ENCODE data around the gene DUSP5. TPM values are rescaled to one million over a fixed set of nuclear protein-coding genes. Genes with fewer than 3 reads are reported as not detected.

DUSP5 gene
- total RNA-seq, 5 donors from 2014 or later (not counting 1 experiment from before 2014, with no cell fraction given) = 6.6 to 69.5 (median 9.6) TPM

DNA sequence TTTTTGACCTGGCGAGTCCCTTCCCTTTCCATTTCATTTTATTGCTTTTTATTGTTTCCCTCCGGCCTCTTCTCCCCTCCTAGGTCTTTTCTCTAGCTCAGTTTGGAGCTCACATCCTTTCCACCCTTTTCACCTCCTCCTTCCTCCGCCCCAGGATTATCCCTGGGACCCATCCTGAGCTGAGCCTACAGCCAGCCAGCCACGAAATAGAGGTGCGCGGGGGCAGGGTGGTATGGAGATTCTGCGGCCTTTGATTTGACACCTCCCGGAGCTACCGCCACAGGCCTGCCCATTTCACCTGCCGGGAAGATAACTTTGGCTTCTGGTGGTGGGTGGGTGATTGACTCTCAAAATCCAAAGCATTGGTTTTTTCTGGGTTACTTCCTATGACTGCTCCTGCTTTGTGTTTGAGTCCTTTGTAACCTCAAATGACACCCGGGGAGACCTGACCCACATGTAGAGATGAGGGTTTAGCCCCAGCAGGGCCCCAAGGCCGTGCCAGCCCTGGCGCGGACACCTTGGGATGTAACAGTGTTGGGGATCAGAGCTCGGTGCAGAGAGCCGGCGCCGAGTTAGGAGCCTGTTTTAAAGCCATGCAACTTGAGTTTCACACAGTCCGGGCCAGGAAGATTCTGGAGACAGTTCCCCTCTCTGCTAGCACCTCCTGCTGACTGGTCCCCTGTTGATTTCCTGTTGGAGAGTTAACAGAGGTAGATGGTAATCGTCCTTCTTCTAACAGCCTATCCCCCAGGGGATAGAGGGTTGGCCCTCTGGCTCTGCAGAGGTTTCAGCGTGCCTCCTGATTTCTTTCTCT is 1.5 kb downstream of the DUSP5 start:
- no peaks in the 10 kb centered on the region for H3K36me3 ChIP-seq (ENCODE audit: control insufficient read depth in 2 of 2, extremely low read depth in 1 of 2, insufficient read depth in 1 of 2, low read length in 1 of 2)
- WGBS (ENCODE audit: insufficient coverage) = 28% methylated on average over 14 of the region's 21 CpGs
- H3K4me1 Mint-ChIP-seq = peaks cover 72 to 74% (median 73%) of the 10 kb centered on the region in 3 donors
- H3K27me3 ChIP-seq (replicated peaks in 1 of 2; ENCODE audit: control insufficient read depth in 2 of 2, extremely low read depth in 1 of 2, insufficient read depth in 2 of 2, low read length in 1 of 2) = peaks cover 0 to 4% of the 10 kb centered on the region in 2 experiments
- CTCF ChIA-PET = interaction anchor here (0.6 to 2.7 kb wide), 9 partner anchors 48 to 194 kb away, joined by 3 to 8 read pairs (median 4); partner anchors contain the start of gene SMNDC1 (in 1 of the 2)
- H3K4me3 ChIP-seq (ENCODE audit: control insufficient read depth in 1 of 2, extremely low read depth in 1 of 2, low read length in 1 of 2) = peak overlapping the region; percentile 71 to 83
- no peaks in the 10 kb centered on the region for H3K36me3 Mint-ChIP-seq
- no peaks in the 10 kb centered on the region for H3K9me3 ChIP-seq
- peak overlapping the region; percentile 96 for H3K27ac ChIP-seq (ENCODE audit: low read length)
- peak in 16 of 35 experiments; percentile 15 to 65 (median 28) for DNase-seq
- peaks cover 24 to 77% of the 10 kb centered on the region in 2 experiments for H3K4me1 ChIP-seq (ENCODE audit: control insufficient read depth in 1 of 2, extremely low read depth in 1 of 2, insufficient read depth in 2 of 2, low read length in 2 of 2)
- peak in 1 of 4 experiments; percentile 6 for ATAC-seq (replicated peaks in 1 of 4)
- POLR2A ChIA-PET = interaction anchor here (0.6 to 1.3 kb wide), 5 partner anchors 65 to 496 kb away, joined by 3 to 7 read pairs (median 4); partner anchors contain the start of gene SMNDC1 (in 1 of the 2)
- H3K27ac Mint-ChIP-seq = peak overlapping the region; percentile 86 to 97
- peak overlapping the region; percentile 86 to 92 (median 88) for H3K4me3 Mint-ChIP-seq
- H3K27me3 Mint-ChIP-seq = no peaks in the 10 kb centered on the region
- no peaks in the 10 kb centered on the region for H3K9me3 Mint-ChIP-seq

DNA sequence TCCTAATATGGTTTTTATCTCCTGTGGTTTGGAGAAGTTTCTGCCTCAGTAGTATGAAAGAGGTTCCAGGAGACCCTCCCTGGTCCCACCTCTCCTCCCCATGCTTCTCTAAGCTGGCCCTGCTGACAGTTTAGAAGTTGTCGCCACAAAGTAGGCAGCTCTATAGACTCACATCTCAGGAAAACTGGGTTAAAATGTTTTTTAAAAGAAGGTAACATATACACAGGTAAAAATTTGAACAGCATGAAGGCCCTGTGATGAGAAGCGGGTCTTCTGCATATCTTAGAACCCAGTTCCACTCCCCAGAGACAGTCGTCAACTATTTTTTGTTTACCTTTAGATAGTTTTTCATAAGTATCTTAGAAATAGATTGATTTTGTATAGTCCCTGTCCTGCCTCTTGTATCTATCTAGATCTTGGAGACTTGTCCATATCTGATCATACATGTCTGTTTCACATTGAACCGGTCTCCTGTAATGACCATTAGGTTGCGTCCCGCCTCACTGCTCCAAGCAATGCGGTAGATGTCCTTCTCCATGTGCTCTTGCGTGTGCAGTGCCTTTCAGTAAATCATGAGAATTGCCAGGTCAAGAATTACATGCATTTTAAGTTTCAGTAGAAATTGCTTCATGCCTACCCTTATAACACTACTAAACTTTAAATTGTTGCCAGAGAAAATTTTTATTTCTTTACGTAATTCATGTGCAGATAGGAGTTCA is 2.2 kb downstream of the DUSP5 start:
- 77% methylated on average over 5 of the region's 9 CpGs for WGBS (ENCODE audit: insufficient coverage)
- Mint-ChIP-seq H3K27ac (peak overlapping the region; percentile 86 to 97), H3K27me3 (no peaks in the 10 kb centered on the region), H3K36me3 (peaks cover 4% of the 10 kb centered on the region), H3K4me1 (peaks cover 79 to 82% (median 81%) of the 10 kb centered on the region in 3 donors), H3K9me3 (no peaks in the 10 kb centered on the region), H3K4me3 (peak overlapping the region; percentile 86 to 92 (median 88))
- Histone ChIP-seq H3K4me1 (ENCODE audit: control insufficient read depth in 1 of 2, extremely low read depth in 1 of 2, insufficient read depth in 2 of 2, low read length in 2 of 2) (peaks cover 26 to 85% of the 10 kb centered on the region in 2 experiments), H3K4me3 (ENCODE audit: control insufficient read depth in 1 of 2, extremely low read depth in 1 of 2, low read length in 1 of 2) (peak overlapping the region in 1 of 2 donors; percentile 71), H3K27me3 (replicated peaks in 1 of 2; ENCODE audit: control insufficient read depth in 2 of 2, extremely low read depth in 1 of 2, insufficient read depth in 2 of 2, low read length in 1 of 2) (peaks cover 0 to 4% of the 10 kb centered on the region in 2 experiments), H3K27ac (ENCODE audit: low read length) (peak overlapping the region; percentile 96), H3K9me3 (no peaks in the 10 kb centered on the region), H3K36me3 (ENCODE audit: control insufficient read depth in 2 of 2, extremely low read depth in 1 of 2, insufficient read depth in 1 of 2, low read length in 1 of 2) (peaks cover 0 to 2% of the 10 kb centered on the region in 2 donors)
- ATAC-seq (replicated peaks in 1 of 4) = no peak
- POLR2A ChIA-PET = interaction anchor here (0.6 to 0.9 kb wide), 2 partner anchors 145 to 195 kb away, joined by 4 read pairs; partner anchors contain the start of gene SMNDC1 (in 1 of the 2)
- CTCF ChIA-PET = interaction anchor here (1.0 to 2.7 kb wide), 3 partner anchors 145 to 195 kb away, joined by 4 to 8 read pairs (median 6); partner anchors contain the start of gene SMNDC1 (in 1 of the 2)
- DNase-seq = no peak

DNA sequence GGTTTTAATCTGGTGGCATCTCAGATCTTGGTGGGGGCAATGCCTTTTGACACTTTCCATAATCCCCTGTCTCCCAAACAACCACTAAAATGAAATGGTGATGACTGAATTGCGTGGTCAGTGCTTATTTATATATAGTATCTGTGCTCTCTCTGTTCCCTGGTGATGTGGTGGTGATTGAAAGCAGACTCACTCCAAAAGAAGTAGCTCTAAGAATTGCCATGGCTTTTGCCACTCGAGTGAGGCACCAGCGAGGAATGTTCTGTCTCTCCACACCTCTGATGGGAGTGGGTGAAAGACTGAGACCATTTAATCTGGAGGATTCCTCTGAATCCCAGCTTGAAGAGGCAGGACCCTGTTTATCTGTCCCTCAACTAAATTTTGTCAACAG is 2.8 kb downstream of the DUSP5 start:
- H3K9me3 Mint-ChIP-seq = no peaks in the 10 kb centered on the region
- peak overlapping the region in 1 of 2 donors; percentile 71 for H3K4me3 ChIP-seq (ENCODE audit: control insufficient read depth in 1 of 2, extremely low read depth in 1 of 2, low read length in 1 of 2)
- peaks cover 26 to 90% of the 10 kb centered on the region in 2 experiments for H3K4me1 ChIP-seq (ENCODE audit: control insufficient read depth in 1 of 2, extremely low read depth in 1 of 2, insufficient read depth in 2 of 2, low read length in 2 of 2)
- CTCF ChIA-PET = interaction anchor here in 1 of 2 donors (2.7 kb wide), 1 partner anchor 145 kb away, joined by 8 read pairs; no protein-coding TSS in a partner anchor
- H3K4me1 Mint-ChIP-seq = peaks cover 84 to 86% (median 86%) of the 10 kb centered on the region in 3 donors
- DNase-seq = no peak
- peaks cover 8% of the 10 kb centered on the region for H3K36me3 Mint-ChIP-seq
- peak overlapping the region; percentile 86 to 97 for H3K27ac Mint-ChIP-seq
- WGBS (ENCODE audit: insufficient coverage) = no CpG with 5 or more reads among the region's 3 CpGs
- no peak for ATAC-seq (replicated peaks in 1 of 4)
- H3K36me3 ChIP-seq (ENCODE audit: control insufficient read depth in 2 of 2, extremely low read depth in 1 of 2, insufficient read depth in 1 of 2, low read length in 1 of 2) = peaks cover 0 to 2% of the 10 kb centered on the region in 2 donors
- H3K27me3 ChIP-seq (replicated peaks in 1 of 2; ENCODE audit: control insufficient read depth in 2 of 2, extremely low read depth in 1 of 2, insufficient read depth in 2 of 2, low read length in 1 of 2) = peaks cover 0 to 4% of the 10 kb centered on the region in 2 experiments
- H3K4me3 Mint-ChIP-seq = peak overlapping the region; percentile 86 to 92 (median 88)
- no peaks in the 10 kb centered on the region for H3K9me3 ChIP-seq
- peak overlapping the region; percentile 96 for H3K27ac ChIP-seq (ENCODE audit: low read length)
- no peaks in the 10 kb centered on the region for H3K27me3 Mint-ChIP-seq
- POLR2A ChIA-PET = no interaction called here

DNA sequence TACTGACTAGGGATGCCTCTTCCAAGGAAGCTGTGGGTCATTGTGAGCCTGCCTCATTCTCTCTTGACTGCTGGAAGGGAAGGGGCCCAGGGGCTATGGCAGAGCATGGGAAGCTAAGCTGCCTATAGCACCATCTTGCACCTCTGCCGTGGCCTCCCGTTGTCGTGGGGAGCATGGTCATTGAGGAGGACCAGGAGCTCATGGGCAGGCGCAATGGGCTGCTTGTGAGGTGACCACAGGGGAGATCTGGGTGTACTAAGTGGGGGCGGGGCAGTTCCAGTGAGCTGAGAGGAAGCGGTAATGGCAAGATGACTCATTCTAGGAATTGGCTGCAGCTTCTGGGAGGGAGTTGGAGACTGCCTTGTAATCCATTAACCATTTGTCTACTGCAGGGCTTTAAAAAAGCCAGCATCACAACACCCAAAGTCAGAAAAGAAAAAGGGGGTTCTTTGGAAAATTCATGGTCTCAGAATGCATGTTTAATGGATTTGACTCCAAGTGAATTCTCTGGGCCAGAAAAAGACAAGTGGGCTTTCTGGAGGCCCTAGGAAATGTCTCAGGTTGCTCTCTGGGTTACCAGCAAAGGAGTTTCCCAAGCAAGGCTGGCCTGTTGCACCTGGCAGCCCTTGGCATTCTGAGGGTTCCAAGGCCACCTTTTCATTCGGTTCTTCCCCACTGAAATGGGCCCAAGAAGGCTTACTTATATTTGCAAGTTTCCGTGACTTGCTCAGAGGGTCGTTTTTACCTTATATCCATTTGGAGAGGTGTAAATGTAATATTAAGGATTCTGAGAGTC is 3.6 kb downstream of the DUSP5 start:
- ChIA-PET CTCF (interaction anchor here in 1 of 2 donors (0.5 kb wide), 1 partner anchor 146 kb away, joined by 4 read pairs; no protein-coding TSS in a partner anchor), POLR2A (no interaction called here)
- H3K27ac Mint-ChIP-seq = peak overlapping the region; percentile 86 to 97
- Histone ChIP-seq H3K27me3 (replicated peaks in 1 of 2; ENCODE audit: control insufficient read depth in 2 of 2, extremely low read depth in 1 of 2, insufficient read depth in 2 of 2, low read length in 1 of 2) (peaks cover 0 to 4% of the 10 kb centered on the region in 2 experiments), H3K4me3 (ENCODE audit: control insufficient read depth in 1 of 2, extremely low read depth in 1 of 2, low read length in 1 of 2) (peak overlapping the region in 1 of 2 donors; percentile 11), H3K27ac (ENCODE audit: low read length) (peak overlapping the region; percentile 96), H3K4me1 (ENCODE audit: control insufficient read depth in 1 of 2, extremely low read depth in 1 of 2, insufficient read depth in 2 of 2, low read length in 2 of 2) (peaks cover 24 to 88% of the 10 kb centered on the region in 2 experiments), H3K9me3 (no peaks in the 10 kb centered on the region), H3K36me3 (ENCODE audit: control insufficient read depth in 2 of 2, extremely low read depth in 1 of 2, insufficient read depth in 1 of 2, low read length in 1 of 2) (peaks cover 0 to 2% of the 10 kb centered on the region in 2 donors)
- no peaks in the 10 kb centered on the region for H3K9me3 Mint-ChIP-seq
- peak in 9 of 35 experiments; percentile 13 to 51 (median 24) for DNase-seq
- no peaks in the 10 kb centered on the region for H3K27me3 Mint-ChIP-seq
- peak overlapping the region; percentile 86 to 92 (median 88) for H3K4me3 Mint-ChIP-seq
- peaks cover 77 to 86% (median 82%) of the 10 kb centered on the region in 3 donors for H3K4me1 Mint-ChIP-seq
- WGBS (ENCODE audit: insufficient coverage) = 62% methylated on average over 4 of the region's 9 CpGs
- no peak for ATAC-seq (replicated peaks in 1 of 4)
- H3K36me3 Mint-ChIP-seq = peaks cover 15% of the 10 kb centered on the region

DNA sequence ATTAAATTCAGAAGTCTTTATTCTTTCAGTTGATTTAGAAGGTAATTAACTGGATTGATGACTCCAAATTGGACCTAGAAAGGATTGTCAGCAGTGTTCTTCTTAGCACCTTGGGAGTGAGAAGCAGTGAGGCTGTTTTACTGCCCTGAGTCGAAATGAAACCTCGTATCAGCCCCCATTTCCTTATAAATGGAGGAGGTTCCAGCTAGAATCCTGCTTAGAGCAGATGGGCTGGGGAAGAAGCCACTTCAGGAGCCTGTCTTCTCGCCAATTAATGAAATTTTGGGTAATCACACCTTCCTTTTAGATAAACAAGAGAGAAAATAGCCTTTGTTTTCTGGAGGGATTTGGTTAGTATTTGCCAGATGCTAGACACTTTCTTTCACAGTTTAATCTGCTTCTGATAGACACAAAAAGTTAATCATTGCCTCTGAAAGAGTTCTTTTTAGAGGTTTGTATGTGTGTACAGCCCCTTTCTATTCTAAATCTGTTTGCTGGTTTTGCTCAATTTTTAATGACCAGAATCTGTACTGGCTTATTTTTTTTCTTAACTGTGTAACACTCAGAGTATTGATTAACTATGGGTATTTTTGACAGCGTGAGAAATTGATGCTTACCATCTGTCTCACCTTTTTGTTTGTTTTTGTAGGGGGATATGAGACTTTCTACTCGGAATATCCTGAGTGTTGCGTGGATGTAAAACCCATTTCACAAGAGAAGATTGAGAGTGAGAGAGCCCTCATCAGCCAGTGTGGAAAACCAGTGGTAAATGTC is 4.6 kb downstream of the DUSP5 start:
- peak overlapping the region in 1 of 2 donors; percentile 6 for H3K4me3 ChIP-seq (ENCODE audit: control insufficient read depth in 1 of 2, extremely low read depth in 1 of 2, low read length in 1 of 2)

More for the DNA sequence above, 4.6 kb downstream of the DUSP5 start:
- Histone ChIP-seq H3K27ac (ENCODE audit: low read length) (peak overlapping the region; percentile 96), H3K27me3 (replicated peaks in 1 of 2; ENCODE audit: control insufficient read depth in 2 of 2, extremely low read depth in 1 of 2, insufficient read depth in 2 of 2, low read length in 1 of 2) (peaks cover 0 to 4% of the 10 kb centered on the region in 2 experiments), H3K9me3 (no peaks in the 10 kb centered on the region), H3K36me3 (ENCODE audit: control insufficient read depth in 2 of 2, extremely low read depth in 1 of 2, insufficient read depth in 1 of 2, low read length in 1 of 2) (peaks cover 0 to 7% of the 10 kb centered on the region in 2 donors), H3K4me1 (ENCODE audit: control insufficient read depth in 1 of 2, extremely low read depth in 1 of 2, insufficient read depth in 2 of 2, low read length in 2 of 2) (peaks cover 16 to 79% of the 10 kb centered on the region in 2 experiments)
- whole genome bisulfite sequencing (ENCODE audit: insufficient coverage) = 92% methylated on average over 2 of the region's 6 CpGs
- ATAC-seq (replicated peaks in 1 of 4) = no peak
- no peak for DNase-seq
- Mint-ChIP-seq H3K27me3 (no peaks in the 10 kb centered on the region), H3K4me1 (peaks cover 72 to 84% (median 74%) of the 10 kb centered on the region in 3 donors), H3K27ac (peak overlapping the region; percentile 86 to 97), H3K9me3 (no peaks in the 10 kb centered on the region), H3K36me3 (peaks cover 24% of the 10 kb centered on the region), H3K4me3 (peak overlapping the region; percentile 54 to 92 (median 73))
- ChIA-PET CTCF (interaction anchor here (0.5 to 3.1 kb wide), 4 partner anchors 23 to 466 kb away, joined by 3 to 20 read pairs (median 3); no protein-coding TSS in a partner anchor), POLR2A (interaction anchor here in 1 of 2 donors (0.5 to 0.6 kb wide), 2 partner anchors 46 to 292 kb away, joined by 3 read pairs; no protein-coding TSS in a partner anchor)
